NCI-H526 (cell line): ENCODE results near the gene UBE4A.
A peak's percentile ranks its signal among the peaks of the same experiment; 100 is the strongest.

Experiments
- DNase-seq, 2 experiments: peaks; one replicate each; lab custom pipeline; 2025; lab: John Stamatoyannopoulos, UW

Gene UBE4A

DNA sequence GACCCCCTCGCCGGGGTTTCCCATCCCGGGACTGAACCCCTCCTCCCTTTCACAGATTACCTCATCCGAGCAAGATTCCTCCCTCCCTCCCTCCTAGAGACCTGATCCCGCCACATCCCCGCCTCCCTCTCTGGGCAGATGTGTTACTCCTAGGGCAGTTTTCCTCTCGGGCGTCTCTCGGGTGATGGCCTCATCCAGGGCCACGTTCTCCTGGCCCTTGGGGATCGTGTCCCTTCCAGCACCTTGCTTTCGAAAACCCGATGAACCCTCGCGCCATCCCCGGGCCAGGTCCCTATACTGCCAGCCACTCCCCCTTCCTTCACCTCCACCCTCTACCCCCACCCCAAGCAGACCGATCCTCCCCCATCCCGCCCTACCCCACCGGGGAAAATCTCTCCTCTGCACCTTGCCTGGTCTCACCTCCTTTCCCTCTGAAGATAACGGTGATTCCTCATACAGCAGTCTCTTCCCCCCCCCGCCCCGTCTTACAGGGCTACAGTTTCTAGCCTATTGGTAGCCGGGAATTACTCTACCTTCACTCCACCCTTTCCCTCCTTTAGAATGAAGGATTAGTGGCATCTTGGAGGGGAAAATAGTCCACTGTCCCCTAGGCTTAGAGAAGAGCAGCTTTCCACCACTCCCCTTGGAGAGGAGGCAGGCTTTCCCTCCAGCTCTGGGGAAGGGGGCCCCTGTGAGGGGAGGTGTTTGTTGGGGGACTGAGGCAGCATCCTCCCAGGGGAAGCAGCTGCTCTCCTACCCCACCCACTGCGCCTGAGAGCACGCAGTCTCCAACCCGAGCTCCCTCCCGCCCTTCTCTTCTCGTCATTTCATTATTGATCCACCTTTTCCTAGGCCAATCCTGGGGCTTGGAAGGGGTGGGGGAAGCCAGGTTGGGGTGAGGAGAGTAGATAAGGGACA is 78.1 kb downstream of the UBE4A start:
- DNase-seq: peak; percentile 53 to 81

- peak; percentile 67 to 87 for DNase-seq
Observed at GRCh38 chr11:118438314-118438931, 79.0 kb downstream of the UBE4A start.

DNA sequence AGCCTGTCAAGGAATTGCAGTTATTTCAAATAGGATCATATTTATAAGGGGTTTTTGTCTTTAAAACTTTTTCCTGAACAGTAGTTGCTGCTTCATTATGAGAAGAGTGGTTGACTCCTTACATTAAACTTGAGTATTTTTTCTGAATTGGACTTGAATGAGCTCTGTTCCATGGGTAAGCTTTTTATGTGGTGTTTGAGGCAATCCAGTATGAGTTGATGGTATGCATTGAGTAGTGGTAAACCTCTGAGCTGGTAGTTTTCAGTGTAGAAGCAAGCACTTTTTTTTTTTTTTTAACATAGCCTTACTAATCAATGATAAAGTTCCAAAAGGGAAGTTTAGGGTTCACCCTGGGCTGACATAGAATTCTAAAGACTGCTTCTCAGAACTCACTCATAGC is 80.2 kb downstream of the UBE4A start:
- DNase-seq: no peak

DNA sequence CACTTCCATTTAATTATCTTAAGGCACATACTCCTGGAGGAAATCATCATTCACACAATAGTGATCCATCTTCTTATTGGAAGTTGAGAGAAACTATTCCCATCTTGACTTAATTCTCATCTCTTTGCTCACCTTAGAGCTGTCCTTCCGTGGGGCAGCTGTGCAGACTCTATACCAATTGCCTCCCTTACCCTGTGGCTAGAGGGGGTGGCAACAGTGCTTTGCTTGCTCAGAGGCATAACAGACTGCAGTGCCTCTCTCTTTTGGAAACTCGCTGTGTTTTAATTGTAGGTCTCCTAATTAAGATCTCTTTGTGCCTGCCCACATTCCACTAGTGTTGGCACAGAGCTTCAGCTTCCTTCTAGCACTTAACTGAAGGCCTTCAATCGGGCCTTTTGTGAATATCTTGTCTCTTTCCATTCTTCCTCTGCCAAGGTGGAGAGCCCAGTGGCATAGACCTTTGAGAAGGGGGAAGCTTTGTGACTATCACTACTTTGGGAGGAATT is 82.4 kb downstream of the UBE4A start:
- no peak for DNase-seq

- no peak for DNase-seq
Observed at GRCh38 chr11:118442301-118442700, 82.9 kb downstream of the UBE4A start.

- no peak for DNase-seq
Observed at GRCh38 chr11:118442908-118443589, 83.6 kb downstream of the UBE4A start.

DNA sequence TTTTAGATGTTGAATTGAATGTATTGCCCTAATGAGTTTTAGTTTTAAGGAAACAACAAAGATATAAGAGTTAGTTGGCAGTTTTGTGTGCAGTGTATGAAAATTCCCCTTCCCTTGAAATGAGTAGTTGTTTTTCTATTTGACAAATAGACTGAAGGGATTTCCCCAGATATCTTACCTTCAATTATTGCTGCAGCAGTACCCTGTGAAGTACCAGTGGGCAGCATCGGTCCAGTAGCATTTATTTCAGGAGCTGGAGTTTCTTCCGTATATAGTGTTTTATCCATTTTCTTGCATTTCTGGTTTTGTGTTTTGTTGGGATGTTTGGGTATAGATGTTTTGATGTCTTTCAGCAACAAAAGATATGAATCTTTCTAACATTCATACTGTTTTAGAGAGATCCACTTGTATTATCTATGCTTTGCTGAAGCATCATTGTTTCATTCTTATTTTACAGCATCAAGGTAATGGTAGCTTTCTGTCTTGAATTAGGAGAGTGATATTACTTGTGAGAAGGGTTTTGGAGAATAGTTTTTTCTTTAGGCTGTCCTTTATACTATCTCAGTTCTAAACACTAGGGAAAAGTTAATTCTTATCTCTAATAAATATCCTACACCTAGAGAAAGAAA is 84.3 kb downstream of the UBE4A start:
- no peak for DNase-seq

DNA sequence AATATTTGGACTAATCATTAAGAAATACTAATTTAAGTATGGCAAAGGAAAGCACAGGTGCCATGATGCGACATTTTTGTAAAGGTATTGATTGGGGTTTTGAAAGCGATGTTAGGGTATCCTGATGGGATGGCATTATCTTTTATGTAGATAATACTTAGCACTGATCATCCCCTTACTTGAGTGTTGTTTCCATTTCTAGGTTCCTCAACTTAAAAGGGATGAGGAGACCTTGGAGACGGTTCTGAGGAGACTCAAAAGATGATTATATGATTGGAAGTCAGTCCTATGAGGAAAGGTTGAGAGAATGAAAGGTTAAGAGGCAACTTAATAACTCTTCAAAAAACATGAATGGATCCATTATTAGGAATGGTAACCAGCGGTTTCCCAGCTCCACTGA is 88.0 kb downstream of the UBE4A start:
- no peak for DNase-seq

DNA sequence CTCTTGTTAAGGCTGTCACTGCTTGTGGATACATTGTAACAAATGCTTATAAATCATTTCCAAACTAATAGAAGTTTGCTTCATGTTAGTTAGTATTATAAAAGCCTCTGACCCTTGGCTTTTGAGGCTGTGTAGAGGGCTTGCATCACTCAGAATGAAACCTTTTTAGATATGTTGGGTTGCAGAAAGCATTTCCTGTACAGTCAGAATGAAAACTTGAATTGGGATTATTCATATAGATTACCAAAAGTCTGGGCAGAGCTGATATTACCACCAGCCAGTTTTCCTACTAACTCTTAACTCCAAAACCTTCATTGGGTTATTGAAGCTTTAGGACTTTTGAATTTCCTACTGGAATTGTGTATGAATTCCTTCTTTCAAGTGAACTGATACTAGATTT is 88.9 kb downstream of the UBE4A start:
- no peak for DNase-seq
